Measurements from ENCODE around the gene EXOC3L4. TPM values are rescaled to one million over a fixed set of nuclear protein-coding genes. Genes with fewer than 3 reads are reported as not detected.

The EXOC3L4 gene
- total and polyA plus RNA-seq, 9 of the 15 experiments (the other 6 are each of a cell fraction or from before 2014, with no cell fraction given) = 0.10 to 6.7 (median 0.98) TPM; not detected in 1

- TF ChIP-seq GMEB1 (CRISPR knock-in tag; IDR thresholded peaks at IDR 0.05) (no peak), CREB3 (tag; conservative IDR thresholded peaks at IDR 0.05; ENCODE audit: low read depth) (peak; percentile 47; the same call in 1 of the 2 replicates), RNF219 (CRISPR knock-in tag; IDR thresholded peaks at IDR 0.05) (no peak), MCM2 (IDR thresholded peaks at IDR 0.05; ENCODE audit: low read depth) (no peak), MYC (IDR thresholded peaks at IDR 0.05; ENCODE audit: low read depth, low read length) (peak; percentile 25; the same call in 1 of the 2 replicates), MYC (CRISPR knock-in tag; IDR thresholded peaks at IDR 0.05; ENCODE audit: borderline replicate concordance, low read depth) (0 out of 2 replicates have a peak, but pooled peaks have one; percentile 52), PTTG1 (tag; IDR thresholded peaks at IDR 0.05; ENCODE audit: low read depth) (no peak), VEZF1 (CRISPR knock-in tag; IDR thresholded peaks at IDR 0.05) (peak; percentile 44), HNRNPH1 (optimal IDR thresholded peaks at IDR 0.05; ENCODE audit: low read depth, low read length) (no peak), PPARD (CRISPR knock-in tag; IDR thresholded peaks at IDR 0.05) (no peak), RBFOX2 (IDR thresholded peaks at IDR 0.05; ENCODE audit: low read depth, low read length) (peak; percentile 51)
These were observed 15.3 kb downstream of the EXOC3L4 start (continued) for GRCh38 chr14:103109535-103110441.
